ENCODE data around the gene RNASEL.
A peak's percentile ranks its signal among the peaks of the same experiment; 100 is the strongest.
"Not testable (repeated sequence)": the region's sequence is repeated elsewhere in the genome, so short reads cannot be mapped to it uniquely, and the experiment has no call there.

Gene RNASEL

DNA sequence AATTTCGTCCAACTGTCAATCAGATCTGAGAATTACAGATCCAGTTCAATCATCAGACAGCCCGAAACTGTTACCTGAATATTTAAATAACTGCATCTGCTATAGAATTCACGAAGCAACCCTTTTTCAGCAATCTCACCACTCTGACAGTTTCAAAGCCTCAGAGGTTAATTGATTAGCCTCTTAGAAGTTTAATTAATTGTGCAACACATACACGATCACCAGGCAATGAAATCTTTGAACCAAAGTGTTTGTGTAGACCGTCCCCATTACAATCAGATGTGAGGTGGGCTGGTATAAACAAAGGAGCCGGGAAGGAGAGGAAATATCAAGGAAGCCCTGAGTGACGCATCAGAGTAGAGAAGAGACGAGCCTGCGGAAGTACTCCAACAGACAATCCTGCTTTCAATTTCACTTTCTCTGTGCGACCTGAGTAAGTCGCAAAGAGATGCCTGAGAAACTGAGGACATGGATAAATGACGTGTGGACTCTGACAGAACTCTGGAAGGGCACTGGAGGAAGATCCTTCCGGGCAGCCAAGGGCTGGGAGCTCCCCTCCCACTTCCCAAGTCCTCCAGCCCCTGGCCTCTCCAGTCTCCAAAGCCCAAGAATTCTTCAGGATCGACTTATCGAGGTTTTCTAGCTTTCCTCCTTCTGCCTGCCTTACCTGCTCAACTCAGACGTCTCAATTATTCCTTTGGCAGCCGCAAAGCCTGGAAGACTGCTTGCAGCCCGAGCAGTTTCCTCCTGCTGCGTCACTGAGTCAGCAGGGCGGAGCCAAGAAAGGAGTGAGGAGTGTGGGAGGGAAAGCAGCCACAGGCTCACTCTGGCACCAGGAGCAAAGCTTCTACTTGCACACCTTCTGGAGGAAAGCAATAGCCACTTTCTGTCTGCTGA lies at the start of gene RNASEL:
Gene RNASEL (minus strand): TSS at position 757 of the 897 bp plus-strand sequence. CDS start 2,450 bp downstream, outside the sequence.
- DNase-seq, result peak; percentile 55

GRCh38 chr1:182637769-182638168 lies 48.7 kb upstream of the RNASEL start:
- no peak for DNase-seq

- no peak for DNase-seq
These were observed 46.8 kb upstream of the RNASEL start for GRCh38 chr1:182635871-182636270.

- DNase-seq, result no peak
These were observed 45.4 kb upstream of the RNASEL start for GRCh38 chr1:182634306-182635072.

GRCh38 chr1:182633657-182634281 lies 44.7 kb upstream of the RNASEL start:
- no peak for DNase-seq

DNA sequence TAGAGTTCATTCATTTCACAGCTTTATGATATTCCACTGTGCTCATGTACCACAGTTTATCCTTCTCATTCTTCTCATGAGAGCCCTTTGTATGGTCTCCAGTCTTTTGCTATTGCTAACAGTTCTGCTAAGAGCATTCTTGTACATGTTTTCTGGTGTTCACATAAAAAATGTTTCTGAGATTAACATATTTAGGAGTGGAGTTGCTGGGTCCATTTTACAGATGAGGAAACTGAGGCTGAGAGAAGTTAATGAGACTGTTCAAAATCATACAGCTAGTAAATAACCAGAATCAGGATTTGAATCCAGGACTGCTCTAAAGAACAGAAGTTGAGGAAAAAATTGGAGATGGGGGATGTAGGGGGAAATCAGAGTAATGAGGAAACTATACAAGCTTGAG lies 44.0 kb upstream of the RNASEL start:
- DNase-seq, result no peak

GRCh38 chr1:182632441-182632857 lies 43.4 kb upstream of the RNASEL start:
- DNase-seq, result not testable (repeated sequence)

DNA sequence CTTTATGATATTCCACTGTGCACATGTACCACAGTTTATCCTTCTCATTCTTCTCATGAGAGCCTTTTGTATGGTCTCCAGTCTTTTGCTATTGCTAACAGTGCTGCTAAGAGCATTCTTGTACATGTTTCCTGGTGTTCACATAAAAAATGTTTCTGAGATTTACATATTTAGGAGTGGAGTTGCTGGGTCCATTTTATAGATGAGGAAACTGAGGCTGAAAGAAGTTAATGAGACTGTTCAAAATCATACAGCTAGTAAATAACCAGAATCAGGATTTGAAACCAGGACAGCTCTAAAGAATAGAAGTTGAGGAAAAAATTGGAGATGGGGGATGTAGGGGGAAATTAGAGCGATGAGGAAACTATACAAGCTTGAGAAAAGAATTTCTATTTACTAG lies 42.9 kb upstream of the RNASEL start:
- no peak for DNase-seq

GRCh38 chr1:182631053-182631677 lies 42.1 kb upstream of the RNASEL start:
- DNase-seq, result no peak

DNA sequence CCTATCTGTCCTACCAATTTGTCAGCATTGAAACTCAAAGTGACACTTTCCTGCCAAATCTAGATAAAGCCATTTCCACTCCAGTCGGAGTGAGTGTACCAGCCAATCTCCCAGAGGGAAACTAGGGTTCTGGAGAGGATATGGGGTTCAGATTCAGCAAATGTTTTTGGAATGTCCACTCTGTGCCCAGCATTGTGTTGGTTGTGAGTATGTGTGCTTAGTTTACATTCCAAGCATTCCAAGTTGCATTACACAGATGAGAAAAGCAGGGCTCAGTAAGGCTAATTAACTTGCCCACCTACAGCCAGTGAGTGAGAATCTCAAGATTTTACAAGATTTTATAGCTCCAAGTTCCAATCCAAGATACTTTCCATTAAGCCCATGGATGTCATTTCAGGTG lies 41.5 kb upstream of the RNASEL start:
- DNase-seq, result no peak

DNA sequence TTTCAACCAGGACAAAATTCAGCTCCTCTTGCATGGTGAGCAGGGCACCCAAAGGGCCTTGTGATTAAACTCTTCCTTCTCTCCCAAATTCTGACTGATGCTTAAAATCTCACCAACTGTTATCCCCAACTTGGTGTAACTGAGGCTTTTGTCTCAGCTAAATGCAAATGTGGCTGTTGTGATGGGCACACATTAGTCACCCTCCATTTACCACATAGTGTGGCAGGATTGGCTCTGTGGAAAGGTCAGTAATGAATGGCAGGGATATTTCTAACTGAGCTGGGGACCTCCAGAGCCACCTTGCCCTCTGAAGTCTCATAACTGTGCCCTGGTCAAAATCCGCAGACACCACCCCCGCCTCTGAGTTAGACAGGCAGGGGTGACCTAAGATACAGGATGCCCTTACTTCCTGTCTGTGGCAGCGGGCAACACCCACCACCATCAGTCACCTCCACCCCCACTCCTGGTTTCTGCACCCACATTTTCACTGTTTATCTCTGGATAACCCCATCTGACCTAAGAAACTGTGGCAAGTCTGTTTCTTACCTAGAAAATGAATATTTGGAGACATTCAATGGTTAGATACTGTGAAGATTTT lies 40.5 kb upstream of the RNASEL start:
- peak; percentile 67 for DNase-seq

GRCh38 chr1:182629080-182629479 lies 40.0 kb upstream of the RNASEL start:
- no peak for DNase-seq

DNA sequence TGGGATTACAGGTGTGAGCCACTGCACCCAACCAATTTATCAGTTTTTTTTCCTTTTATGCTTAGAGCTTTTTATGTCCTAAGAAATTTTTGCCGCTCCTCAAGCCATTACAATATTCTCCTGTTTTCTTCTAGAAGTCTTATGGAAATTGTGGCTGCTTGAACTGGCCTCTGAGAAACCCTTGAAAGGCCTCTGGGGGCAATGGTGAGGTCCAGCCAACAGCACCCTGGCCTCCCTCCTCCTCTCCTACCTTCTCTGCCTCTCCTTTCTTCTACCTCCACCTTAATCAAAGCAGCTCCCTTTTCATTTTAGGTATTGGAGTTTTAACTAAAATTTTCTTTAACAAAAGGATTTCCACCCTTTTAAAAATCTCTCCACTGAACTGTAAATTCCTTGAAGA lies 39.6 kb upstream of the RNASEL start:
- DNase-seq, result no peak

- DNase-seq, result no peak
These were observed 38.6 kb upstream of the RNASEL start for GRCh38 chr1:182627622-182628021.

DNA sequence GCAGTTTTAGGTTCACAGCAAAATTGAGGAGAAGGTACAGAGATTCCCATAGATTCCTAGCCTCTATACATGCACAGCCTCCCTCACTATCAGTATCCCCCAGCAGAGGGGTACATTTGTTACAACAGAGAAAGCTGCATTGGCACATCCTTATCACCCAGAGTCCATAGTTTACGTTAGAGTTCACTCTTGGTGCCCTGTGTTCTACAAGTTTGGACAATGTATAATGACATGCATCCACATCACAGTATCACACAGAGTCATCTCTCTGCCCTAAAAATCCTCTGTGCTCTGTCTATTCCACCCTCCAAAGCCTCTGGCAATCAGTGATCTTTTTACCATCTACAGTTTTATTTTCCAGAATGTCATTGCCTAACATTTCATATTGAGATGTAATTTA lies 37.5 kb upstream of the RNASEL start:
- DNase-seq, result no peak

DNA sequence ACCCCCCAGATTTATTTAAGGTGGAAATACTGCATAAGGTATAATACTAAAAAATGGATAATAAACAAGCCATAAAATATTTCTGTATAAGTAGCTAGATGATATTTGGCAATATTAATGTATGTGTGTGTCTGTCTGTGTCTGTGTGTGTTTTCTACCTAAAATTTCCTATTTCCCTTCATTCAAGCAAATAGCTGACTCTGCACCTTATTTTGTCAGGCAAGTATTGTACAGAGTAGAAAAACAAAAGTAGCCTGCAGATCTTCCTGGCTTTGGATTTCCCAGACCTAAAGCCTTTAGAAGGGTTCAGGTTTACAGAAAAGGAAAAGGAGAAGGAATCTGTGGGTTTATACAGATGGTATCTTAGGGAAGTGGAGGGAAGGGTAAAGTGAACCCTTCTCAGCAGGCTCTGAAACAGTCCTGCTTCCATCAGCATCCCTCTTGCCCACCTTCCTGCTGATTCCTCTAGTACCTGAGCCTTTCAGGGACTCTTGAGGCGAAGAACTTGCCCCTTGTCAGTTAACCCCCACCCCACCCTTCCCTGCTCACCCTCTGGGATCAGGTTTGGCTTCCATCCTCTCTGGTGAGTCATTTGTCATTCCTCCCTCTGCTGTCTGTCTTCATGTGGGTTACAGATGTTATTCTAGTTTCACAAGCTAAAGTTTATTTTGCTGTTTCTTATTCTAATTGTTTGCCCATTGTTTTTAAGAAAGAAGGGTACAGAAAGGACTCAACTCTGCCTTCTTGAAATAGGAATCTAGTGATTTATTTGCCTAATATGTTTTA lies 36.9 kb upstream of the RNASEL start:
- no peak for DNase-seq

DNA sequence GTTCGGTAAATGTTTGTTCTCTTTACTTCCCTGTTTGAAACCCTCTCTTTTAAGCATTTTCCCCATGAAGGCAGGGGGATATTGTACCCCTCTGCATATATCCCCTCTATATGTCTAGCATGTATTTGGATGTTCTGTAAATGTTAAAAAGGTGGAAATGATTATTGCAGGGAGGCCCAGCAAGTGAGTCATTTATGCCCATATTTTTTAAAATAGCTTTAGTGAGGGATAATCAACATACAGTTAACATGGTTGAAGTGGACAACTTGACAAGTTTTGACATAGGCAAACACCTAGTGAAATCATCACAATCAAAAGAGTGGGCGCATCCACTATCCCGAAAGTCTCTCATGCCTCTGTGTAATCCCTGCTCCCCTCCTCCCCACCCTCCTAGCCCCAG lies 36.0 kb upstream of the RNASEL start:
- DNase-seq, result no peak

DNA sequence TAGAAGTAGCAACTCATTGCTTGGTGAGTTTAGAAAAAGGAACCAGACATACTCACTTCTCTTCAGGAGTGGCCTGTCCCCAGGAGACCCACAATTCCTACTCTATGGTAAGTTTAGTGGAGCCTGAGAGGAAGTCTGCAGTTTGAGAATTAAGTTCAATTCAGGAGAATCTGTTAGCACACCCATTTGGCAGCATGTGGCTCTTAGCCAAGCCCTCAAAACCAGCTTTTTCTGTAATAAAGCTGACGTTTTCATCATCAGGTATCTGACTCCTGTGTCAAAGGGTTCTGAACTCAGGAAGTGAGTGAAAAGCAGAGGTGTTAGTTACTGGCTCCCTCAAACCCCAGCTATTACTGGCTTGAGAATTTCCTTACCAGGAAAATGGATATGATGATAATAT lies 35.5 kb upstream of the RNASEL start:
- no peak for DNase-seq

GRCh38 chr1:182622901-182623528 lies 34.0 kb upstream of the RNASEL start:
- no peak for DNase-seq

GRCh38 chr1:182621906-182622305 lies 32.9 kb upstream of the RNASEL start:
- DNase-seq, result no peak

- DNase-seq, result no peak
These were observed 32.0 kb upstream of the RNASEL start for GRCh38 chr1:182620924-182621585.
